ENCODE measurements around the gene FNBP1.

DNA sequence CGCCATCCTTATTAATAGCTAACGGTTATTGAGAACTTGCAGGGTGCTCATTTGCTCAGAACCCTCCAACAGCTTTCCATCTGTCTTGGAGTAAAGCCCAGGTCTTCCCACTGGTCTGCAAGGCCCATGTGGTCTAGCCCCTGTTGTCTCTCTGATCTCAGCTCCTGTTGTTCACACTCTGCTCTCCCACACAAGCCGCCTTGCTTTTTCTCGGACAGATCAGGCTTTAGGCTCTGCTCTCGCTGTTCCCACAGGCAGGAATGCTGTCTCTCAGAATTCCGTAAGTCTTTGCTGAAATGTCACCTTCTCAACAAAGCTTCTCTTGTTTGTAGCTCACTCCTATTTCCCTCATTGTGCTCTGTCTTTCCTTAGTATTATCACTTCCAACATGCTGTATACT is 45.1 kb upstream of the FNBP1 start:
- TF ChIP-seq POLR2A (IDR thresholded peaks at IDR 0.05; ENCODE audit: extremely low read depth, insufficient read length) (no peak), MYC (IDR thresholded peaks at IDR 0.05; ENCODE audit: low read depth, low read length) (no peak)
- TF ChIP-seq, protein P1, sequence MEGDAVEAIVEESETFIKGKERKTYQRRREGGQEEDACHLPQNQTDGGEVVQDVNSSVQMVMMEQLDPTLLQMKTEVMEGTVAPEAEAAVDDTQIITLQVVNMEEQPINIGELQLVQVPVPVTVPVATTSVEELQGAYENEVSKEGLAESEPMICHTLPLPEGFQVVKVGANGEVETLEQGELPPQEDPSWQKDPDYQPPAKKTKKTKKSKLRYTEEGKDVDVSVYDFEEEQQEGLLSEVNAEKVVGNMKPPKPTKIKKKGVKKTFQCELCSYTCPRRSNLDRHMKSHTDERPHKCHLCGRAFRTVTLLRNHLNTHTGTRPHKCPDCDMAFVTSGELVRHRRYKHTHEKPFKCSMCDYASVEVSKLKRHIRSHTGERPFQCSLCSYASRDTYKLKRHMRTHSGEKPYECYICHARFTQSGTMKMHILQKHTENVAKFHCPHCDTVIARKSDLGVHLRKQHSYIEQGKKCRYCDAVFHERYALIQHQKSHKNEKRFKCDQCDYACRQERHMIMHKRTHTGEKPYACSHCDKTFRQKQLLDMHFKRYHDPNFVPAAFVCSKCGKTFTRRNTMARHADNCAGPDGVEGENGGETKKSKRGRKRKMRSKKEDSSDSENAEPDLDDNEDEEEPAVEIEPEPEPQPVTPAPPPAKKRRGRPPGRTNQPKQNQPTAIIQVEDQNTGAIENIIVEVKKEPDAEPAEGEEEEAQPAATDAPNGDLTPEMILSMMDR (IDR thresholded peaks at IDR 0.05; ENCODE audit: low read depth, low read length) = no peak
- TF ChIP-seq, protein P2, sequence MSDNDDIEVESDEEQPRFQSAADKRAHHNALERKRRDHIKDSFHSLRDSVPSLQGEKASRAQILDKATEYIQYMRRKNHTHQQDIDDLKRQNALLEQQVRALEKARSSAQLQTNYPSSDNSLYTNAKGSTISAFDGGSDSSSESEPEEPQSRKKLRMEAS (IDR thresholded peaks at IDR 0.05; ENCODE audit: low read depth, low read length) = no peak
